HT1080 (cell line): ENCODE data around the gene BAZ1A. TPM values are rescaled to one million over a fixed set of nuclear protein-coding genes. Genes with fewer than 3 reads are reported as not detected.
"Not testable (repeated sequence)": the region's sequence is repeated elsewhere in the genome, so short reads cannot be mapped to it uniquely, and the experiment has no call there.

Experiments used
- DNase-seq: peaks from one replicate; pipeline ENCODE4 v3.0.0-alpha.2; 2015; ENCODE audit warnings: low read depth
- total RNA-seq: library from RNA; depleted of rRNA; stranded (reverse); fragments of >200 nt; shearing (Covaris generic); gene quantifications from 2 replicates; pipeline ENCODE4 v1.2.3, GENCODE V29; 2014

BAZ1A gene
- total RNA-seq, 1 experiment from 2014 or later: 27.4 TPM

- DNase-seq: no peak
Observed at GRCh38 chr14:34792598-34792997, 82.6 kb downstream of the BAZ1A start.

- DNase-seq: no peak
Observed at GRCh38 chr14:34785223-34786006, 89.7 kb downstream of the BAZ1A start.

DNA sequence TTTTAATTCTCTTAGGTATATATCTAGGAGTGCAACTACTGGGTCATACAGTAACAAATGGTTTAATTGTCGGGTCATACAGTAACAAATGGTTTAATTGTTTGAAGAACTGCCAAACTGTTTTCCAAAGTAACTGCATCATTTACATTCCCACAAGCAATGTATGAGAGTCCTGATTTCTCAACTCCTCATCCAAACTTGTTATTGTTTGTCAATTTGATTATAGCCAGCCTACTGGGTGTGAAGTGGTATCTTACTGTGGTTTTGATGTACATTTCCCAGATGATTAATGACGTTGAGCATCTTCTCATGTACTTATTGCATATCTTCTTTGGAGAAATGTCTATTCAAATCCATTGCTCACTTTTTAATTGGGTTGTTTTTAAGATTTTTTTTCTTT is 93.1 kb downstream of the BAZ1A start:
- peak; percentile 21 for DNase-seq

- peak; percentile 98 for DNase-seq
Observed at GRCh38 chr14:34781242-34781641, 93.9 kb downstream of the BAZ1A start.

DNA sequence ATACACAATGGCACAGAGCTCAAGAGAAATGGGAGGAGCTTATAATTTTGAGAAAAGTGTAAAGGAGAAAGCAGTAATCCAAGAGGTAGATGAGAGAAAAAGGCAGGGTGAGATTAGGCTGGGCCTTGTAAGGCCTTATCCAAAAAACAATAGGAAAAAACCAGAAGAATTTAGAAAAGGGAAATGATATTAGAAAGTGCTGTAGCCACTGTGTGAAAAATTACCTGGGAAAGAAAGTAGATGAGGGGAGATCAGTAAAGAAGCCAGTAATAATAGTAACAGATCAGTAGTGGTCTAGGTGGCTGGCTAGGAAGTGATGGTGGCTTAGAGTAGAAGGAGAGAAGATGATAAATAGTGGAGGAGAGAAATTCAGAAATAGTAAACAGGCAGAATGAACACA is 94.5 kb downstream of the BAZ1A start:
- DNase-seq: no peak

DNA sequence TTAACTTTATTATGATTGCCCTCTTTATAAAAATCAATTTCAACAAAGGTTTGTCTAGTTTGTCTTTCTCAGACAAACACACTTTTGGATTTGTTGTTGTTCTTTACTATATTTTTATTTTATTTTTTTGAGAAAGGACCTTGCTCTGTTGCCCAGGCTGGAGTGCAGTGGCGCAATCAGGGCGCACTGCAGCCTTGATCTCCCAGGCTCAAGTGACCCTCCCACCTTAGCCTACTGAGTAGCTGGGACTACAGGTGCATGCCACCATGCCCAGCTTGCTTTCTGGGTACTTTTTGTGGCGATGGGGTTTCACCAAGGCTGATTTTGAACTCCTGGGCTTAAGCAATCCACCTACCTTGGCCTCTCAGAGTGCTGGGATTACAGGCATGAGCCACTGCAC is 96.4 kb downstream of the BAZ1A start:
- no peak for DNase-seq

DNA sequence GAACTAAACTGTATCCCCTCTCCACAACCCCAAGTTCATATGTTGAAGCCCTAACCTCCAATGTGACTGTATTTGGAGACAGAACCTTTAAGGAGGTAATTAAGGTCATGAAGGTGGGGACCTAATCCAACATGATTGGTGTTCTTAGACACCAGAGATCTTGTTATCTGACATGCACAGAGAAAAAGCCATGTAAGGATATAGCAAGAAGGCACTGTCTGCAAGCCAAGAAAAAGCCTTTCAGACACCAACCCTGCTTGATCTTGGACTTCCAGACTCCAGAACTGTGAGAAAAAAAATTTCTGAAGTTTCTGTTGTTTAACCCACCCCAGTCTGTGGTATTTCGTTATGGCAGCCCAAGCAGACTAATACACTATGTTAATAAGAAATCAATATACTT is 98.5 kb downstream of the BAZ1A start:
- no peak for DNase-seq

DNA sequence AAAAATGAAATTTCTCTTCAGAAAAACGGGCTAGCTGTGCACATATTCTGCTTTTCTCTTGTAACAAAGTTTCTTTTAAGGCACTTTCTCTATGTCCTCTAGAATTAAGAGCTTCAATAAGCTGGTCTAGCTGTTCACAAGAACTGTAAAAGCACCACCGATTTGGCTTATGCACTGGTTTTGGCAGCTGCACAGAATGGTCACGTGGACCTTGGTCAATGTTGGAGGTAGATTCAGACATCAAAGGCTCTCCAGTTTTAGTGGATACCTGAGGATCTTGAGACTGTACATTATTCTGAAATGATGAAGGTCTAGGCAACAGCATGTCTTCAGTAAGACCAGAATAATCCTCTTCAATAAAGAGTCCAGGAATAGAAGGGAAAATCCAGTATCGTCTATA is 99.2 kb downstream of the BAZ1A start:
- DNase-seq: no peak

- DNase-seq: no peak
Observed at GRCh38 chr14:34775342-34775741, 99.8 kb downstream of the BAZ1A start.

DNA sequence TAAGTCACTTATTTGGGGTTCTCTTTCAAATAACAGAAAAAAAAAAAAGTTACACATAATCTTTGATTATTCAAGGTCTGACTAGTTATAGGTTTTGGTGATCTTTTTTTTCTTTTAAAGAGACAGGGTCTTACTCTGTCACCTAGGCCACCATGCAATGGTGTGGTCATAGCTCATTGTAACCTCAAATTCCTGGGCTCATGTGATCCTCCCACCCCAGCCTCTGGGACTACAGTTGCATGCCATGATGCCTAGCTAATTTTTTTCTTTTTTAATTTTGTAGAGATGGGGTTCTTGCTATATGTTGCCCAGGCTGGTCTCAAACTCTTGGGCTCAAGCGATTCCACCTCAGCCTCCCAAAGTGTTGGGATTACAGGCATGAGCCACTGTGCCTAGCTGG is 104.3 kb downstream of the BAZ1A start:
- DNase-seq: peak; percentile 13

GRCh38 chr14:34766606-34767005 is 108.6 kb downstream of the BAZ1A start:
- no peak for DNase-seq

DNA sequence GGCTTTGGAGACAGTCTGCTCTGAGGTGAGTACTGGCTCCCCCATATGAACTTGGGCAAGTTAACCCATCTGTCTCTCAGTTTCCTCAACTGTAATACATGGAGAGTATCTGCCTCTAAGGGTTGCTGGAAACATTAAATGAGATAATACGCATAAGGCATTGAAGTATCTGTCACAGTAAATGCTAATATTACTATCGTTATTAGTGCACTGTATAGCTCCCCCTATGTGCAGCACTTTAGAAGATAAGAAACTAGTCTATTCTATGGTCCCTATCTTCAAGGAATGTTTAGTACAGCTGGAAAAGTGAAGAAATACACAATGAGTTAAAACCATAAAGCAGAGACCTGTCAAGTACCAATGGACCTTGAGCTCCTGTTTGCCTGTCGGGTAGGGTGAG is 109.1 kb downstream of the BAZ1A start:
- DNase-seq: no peak

DNA sequence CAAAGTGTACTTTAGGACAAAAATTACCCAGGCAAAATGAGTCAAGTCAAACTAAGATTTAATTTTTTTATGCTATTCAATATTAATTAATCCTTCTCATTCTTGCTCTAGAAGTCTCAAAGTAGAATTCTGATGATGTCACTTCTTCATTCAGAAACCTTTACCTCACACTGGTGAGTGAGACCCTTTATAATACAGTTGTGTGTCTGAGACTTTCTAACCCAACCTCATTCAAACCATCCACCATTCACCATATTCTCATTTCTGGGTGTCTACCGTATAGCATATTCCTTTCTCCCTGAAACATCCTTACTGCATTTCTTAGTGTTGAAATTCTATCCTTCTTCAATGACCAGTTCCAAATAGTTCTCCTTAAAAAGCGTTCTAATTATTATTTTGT is 119.9 kb downstream of the BAZ1A start:
- no peak for DNase-seq

- DNase-seq: no peak
Observed at GRCh38 chr14:34754687-34755086, 120.5 kb downstream of the BAZ1A start.

- DNase-seq: peak; percentile 4
Observed at GRCh38 chr14:34750670-34751069, 124.5 kb downstream of the BAZ1A start.

- no peak for DNase-seq
Observed at GRCh38 chr14:34750233-34750632, 124.9 kb downstream of the BAZ1A start.

- no peak for DNase-seq
Observed at GRCh38 chr14:34749408-34749807, 125.8 kb downstream of the BAZ1A start.

DNA sequence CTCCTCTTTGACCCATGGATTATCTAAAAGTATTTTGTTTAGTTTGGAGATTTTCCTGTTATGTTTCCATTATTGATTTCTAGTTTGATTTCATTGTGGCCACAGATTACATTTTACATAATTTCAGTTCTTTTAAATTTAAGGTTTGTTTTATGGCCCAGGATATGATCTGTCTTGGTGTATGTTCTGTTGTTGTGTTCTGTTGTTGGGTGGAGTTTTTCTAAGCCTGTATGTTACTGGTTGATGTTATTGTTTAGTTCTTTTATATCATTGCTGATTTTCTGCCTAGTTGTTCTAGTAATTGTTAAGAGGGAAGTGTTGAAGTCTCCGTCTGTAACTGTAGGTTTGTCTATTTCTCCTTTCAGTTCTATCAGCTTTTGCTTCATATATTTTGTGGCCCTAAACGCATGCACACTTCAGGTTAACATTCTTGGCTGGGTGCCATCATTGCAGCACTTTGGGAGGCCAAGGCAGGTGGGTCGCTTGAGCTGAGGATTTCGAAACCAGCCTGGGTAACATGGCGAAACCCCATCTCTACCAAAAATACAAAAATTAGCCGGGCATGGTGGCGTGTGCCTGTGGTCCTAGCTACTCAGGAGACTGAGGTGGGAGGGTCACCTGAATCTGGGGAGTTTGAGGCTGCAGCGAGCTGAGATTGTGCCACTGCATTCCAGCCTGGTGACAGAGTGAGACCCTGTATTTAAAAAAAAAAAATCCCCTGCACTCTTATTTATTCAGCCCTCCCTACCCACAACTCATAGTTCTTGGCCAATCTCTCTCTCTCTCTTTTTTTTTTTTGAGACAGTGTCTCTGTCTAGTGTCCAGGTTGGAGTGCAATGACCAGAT is 132.7 kb downstream of the BAZ1A start:
- DNase-seq: no peak

GRCh38 chr14:34741840-34742239 is 133.3 kb downstream of the BAZ1A start:
- no peak for DNase-seq

- not testable (repeated sequence) for DNase-seq
Observed at GRCh38 chr14:34740139-34740538, 135.0 kb downstream of the BAZ1A start.

- not testable (repeated sequence) for DNase-seq
Observed at GRCh38 chr14:34737079-34737478, 138.1 kb downstream of the BAZ1A start.

GRCh38 chr14:34733245-34733644 is 141.9 kb downstream of the BAZ1A start:
- peak; percentile 11 for DNase-seq

- no peak for DNase-seq
Observed at GRCh38 chr14:34732802-34733201, 142.4 kb downstream of the BAZ1A start.
